Jurkat, Clone E6-1 (cell line): ENCODE measurements around the gene HOXC10.

Experiments used
- DNase-seq: peaks from one replicate; pipeline ENCODE4 v3.0.0-alpha.2; 2011; ENCODE audit warnings: low read depth, low spot score
- H3K4me3 ChIP-seq: 2 replicates; pipeline ENCODE4 v1.5.1; 2011; ENCODE audit warnings: mild to moderate bottlenecking, low read length, control low read depth, moderate library complexity

HOXC10 gene

DNA sequence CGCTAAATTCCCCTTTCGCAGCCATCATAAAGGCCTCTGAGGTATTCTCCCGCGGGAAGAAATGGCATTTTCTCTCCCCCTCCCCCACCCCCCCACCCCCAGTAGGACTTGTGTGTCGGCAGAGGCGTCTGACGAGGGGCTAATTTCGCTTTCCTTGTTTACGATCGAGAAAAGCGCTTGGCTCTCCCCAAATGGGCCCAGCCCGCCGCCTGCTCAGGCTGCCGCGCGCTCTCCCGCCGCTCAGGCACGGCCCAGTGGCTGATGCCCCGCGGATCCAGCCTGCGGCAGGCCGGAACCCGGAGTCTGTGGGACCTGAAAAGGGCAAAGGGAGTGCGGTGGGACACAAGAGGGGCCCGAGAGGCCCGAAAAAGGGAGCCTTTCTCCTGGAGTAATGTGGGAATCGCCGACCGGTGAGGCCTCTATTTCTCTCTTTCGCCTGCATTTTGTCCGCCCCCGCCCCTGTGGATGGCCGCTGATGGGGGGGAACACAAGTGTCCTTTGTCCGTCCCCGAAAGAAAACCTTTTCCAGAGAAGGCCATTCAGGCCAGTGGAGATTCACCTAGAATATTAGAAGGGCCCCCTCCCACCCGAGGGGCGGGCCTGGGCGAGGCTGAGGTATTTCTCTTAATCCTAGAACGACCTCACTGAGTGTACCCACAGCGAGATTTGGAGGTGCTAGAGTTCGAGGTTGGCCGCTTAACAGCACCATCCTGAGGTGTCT, 34.3 kb downstream of the HOXC10 start:
- DNase-seq: no peak
- H3K4me3 ChIP-seq: no peak overlapping the region

DNA sequence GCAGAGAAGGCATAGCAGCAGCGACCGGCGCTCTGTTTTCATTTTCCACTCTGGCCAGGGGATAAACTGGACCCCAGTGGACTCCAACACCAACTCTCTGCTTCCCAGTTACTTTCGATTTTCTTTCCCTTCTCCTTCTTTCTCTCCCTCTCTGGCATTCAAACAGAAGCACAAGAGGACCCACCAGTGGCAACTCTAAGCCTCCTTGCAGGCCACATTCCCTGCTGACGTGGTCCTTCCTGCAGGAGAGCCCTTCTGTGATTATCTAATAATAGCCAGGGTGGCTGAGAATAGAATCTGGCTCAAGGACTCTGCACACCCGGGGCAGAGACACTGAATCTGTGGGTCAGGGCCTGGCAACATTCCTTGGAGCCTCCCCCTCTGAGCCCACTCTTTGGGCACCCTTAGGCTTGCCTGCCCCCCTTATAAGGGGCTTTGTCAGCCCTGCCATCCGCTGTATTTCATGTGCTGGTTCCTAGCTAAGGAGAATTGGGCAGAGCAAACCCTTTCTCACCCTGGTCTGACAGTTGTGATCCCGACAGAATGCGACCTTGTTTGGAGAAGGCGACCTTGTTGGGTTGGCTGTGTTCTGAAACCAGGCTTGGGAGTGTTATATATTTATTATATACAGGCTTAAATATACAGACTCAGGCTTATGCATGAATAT, 35.1 kb downstream of the HOXC10 start:
- H3K4me3 ChIP-seq: no peak overlapping the region
- no peak for DNase-seq

DNA sequence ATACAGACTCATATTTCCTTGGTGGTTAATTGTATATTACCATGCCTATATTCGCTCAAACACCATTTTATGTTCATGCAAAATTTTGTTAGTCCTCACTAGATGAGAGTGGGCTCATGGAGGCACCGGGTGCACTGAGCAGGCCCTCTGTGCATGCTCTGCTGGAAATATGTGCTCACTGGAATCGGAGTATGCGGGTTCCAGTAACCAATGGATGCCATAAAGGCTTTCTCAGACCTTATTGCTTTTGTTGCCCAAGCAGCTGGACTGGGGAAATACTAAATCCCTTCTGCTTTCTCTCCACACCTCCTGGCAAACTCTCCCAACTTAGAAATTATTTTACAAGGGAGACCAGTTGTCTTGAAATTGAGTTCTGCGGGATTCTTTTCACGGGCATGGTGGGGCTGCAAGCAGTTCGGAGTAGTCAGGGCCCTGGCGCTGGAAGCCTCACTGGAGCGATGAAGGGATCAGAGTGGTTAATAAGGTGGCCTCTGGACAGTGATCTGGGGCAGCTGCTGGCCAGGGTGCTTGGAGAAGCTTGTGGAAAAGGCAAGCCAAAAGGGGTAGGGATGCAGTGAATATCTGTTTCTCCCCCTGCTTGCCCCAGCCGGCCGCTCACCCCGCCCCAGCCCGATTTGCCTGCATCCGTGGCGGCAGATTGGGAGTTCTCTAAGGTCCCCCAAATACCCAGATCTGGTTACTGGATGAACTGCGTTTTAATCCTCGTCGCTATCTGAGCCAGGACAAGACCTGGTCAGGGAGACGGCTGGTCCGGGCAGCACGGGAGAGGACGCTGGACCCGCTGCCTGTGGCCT, 35.9 kb downstream of the HOXC10 start:
- no peak overlapping the region for H3K4me3 ChIP-seq
- no peak for DNase-seq

DNA sequence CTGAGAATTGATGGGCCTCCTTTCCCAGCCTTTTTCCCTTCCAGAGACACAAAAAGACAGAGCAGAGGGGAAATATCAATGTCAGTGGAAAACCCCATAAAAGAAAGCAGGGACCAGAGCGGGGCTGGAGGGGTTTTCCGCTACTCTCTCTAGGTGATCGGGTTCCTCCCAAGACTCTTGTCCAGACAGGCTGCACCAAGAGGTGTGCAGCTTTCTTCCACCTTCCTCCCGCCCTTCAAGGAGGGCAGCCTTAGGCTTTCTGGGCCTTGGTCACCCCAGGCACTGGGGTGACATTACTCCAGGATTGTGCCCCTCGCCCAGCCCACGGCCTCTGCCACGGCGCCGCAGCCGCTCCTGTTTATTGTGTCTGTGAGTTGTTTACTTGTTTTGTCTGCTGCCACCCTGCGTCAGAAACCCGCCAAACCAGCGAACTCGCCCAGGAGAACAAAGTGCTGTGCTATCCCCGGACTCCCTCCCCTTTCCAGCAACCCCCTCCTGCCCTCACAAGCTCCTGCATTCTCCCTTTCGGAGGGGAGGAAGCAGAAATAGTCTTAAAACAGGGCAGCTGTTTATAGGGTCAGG, 36.6 kb downstream of the HOXC10 start:
- no peak overlapping the region for H3K4me3 ChIP-seq
- no peak for DNase-seq

DNA sequence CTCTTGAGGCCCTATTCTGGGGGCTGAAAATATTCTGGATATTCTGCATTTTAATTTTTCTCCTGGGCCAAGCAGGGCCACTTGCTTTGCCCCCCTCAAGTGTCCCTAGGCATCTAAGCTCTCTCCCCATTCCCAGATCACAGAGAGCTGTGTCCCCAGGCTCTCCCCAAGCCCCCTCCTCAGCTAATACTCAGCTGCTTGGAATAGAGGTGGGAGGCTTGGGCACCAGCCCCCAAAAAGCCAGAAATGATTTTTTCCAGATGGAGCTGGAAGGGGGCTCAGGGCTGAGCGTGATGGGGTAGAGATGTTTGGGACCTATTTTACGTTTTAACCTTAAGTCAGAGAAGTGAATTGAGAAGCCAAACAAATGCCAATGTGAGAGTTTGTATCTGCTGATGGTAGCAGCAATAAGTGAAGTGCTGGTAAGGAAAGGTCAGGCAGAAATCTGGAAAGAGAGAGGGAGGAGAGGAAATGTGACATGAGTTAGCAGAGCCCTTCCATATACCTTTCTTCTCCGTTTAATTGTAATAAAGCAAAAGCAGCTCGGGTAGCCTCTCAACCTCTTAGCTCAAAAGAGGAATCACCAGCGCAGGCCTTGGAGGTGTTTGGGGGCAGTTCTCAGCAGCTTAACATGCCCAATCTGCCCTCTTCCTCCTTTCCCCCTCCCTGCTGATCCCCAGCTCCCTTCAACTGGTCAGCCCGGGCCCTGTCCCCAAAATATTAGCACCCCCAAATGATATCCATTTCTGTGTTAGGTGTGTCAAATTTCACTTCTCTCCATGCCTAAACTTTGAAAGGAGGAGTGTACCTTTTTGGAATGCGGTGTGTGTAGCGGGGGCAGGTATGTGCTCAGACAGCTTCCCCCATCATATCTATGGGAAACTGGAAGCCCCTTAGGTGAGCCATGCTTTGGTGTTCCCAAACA, 38.3 kb downstream of the HOXC10 start:
- no peak overlapping the region for H3K4me3 ChIP-seq
- DNase-seq: no peak

DNA sequence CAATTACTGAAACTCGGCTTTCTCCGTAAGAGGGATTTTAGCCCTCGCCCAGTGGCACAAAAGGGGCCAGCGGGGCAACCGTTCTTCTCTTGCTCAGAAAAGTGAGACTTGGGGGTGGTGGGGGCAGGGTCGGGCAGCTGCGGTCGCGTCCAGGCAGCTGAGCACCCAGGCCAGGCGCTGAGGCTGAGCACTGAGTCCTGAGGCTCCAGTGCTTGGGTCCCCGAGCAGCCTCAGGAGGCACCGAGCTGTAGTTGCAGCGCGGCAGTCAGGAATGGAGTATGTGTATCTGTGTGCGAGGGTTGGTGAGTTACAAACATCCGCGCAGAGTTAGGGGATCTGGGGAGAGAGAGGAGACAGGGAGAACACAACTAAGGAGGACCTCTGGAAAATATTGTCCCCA, 39.2 kb downstream of the HOXC10 start:
- no peak for DNase-seq
- H3K4me3 ChIP-seq: no peak overlapping the region

DNA sequence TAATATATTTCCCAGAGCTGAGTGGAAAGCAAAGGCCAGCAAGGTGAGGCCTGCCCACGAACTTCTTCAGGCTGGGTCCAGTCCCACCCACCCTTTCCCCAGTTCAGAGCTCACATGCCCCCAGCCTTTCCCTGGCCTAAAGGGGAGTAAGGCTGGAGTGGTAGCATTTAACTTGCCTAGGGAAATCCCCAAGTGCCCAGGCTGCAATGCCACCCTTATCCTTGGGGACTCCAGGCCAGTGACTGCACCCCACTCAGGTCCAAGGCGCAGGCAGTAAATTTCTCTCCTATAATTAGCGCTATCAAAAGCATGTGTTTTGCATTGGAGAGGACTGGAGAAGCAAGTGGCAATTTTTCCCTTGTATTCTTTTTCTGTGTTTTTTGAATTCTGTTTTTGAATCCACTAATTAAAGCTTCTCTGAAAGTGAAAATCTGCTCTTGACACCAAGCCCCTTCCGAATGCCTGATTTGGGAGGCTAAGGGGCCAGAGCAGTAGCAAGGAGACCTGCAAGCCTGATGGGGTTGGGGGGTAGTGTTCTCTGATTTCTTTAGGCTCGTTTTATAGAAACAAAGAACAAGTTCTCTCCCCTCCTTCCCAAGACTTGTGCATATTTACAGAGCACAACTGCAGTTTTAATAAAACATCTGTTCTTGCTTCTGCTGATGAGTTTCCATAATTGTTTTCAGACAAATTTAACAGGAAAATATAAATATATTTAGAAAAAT, 39.8 kb downstream of the HOXC10 start:
- H3K4me3 ChIP-seq: no peak overlapping the region
- no peak for DNase-seq

DNA sequence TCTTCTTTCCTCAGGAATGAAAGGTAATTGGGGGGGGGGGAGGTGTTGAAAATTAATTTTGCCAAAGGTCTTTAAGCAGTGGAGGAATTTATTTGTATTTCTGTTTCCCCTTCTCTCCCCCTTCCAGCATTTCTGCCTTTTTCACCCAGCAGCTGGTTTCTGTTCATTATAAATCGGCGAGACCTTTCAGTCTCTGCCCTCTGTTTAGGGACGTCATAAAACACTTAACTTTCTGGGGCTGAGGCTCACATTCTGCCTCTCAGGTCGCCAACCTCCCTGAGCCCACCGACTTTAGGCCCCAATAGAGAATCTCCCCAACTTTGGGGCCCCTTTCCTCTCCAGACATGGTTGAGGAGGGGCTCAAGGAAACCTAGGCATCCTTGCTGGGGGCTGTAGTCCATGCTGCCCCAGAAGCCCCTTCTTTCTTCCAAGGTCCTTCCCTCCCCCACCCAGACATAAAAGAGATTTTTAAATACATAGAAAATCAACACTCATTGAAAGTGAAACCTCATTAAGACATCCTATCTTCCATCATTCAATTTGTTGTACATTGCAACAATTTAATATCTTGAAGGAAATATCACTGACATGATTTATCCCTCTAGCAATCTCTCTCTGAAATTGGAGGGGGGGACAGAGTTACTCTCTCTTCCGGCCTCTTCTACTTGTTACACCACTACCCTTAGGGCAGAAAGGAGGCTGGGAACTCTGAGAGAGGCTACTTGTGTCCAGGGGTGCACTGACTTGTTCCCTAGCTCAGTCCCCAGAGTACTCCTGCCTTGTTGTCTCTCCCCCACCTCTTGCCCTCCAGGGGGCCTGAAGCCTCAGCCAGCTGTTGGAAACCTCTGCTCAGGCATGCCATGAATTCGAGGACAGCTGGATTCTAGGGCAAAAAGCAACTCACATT, 40.8 kb downstream of the HOXC10 start:
- H3K4me3 ChIP-seq: no peak overlapping the region
- DNase-seq: no peak

DNA sequence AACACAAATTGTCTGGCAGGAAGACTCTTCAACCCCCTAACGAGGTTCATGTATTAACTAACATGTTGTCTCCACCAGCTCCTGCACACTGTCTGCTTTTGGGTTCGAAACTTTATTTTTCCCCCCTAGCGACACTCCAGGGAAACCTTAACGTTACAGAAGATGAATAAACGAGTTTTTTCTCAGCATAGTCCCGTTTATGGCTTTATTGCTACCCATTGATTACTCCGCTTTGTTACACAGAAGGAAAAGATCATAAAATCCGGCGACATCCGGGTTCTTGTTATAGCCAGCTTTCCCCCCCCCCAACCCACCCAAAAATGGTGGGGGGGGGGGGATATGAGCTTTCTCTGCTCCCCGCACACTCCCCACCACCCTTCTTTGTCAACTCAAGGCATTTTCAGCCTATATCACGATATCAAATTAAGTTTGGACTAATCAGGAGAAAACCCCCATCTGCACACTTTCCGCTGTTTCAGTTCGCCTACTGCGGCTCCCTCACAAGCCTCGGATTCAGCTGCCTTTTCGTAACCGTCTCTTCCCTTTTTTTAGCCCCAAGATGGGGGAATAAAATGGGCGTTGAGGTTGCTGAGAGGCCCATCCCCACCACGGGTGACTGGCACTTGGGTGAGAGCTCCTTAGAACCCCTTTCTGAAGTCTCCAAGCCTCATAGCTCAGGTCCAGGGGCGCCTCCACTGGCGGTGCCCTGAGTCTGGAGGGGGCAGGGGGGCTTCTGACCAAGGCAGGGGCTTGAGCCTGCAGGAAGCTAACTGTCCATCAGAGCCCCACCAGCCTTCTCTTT, 41.9 kb downstream of the HOXC10 start:
- no peak for DNase-seq
- H3K4me3 ChIP-seq: no peak overlapping the region

DNA sequence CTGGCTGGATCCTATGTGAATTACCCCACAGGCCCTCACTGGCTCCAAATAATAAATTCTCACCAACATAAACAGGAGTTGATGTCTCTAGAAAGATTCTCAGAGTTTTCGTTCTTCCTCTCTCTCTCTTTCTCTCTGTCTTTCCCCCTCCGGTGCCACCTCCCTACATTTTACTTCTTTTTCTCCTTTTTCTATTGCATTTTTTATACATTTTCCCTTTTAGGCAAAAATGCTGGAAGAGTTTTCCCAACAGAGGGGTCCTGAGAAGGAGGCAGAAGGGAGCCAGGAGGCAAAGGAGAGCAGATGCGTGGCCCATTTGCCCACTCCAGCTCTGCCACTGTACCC, 42.5 kb downstream of the HOXC10 start:
- no peak overlapping the region for H3K4me3 ChIP-seq

DNA sequence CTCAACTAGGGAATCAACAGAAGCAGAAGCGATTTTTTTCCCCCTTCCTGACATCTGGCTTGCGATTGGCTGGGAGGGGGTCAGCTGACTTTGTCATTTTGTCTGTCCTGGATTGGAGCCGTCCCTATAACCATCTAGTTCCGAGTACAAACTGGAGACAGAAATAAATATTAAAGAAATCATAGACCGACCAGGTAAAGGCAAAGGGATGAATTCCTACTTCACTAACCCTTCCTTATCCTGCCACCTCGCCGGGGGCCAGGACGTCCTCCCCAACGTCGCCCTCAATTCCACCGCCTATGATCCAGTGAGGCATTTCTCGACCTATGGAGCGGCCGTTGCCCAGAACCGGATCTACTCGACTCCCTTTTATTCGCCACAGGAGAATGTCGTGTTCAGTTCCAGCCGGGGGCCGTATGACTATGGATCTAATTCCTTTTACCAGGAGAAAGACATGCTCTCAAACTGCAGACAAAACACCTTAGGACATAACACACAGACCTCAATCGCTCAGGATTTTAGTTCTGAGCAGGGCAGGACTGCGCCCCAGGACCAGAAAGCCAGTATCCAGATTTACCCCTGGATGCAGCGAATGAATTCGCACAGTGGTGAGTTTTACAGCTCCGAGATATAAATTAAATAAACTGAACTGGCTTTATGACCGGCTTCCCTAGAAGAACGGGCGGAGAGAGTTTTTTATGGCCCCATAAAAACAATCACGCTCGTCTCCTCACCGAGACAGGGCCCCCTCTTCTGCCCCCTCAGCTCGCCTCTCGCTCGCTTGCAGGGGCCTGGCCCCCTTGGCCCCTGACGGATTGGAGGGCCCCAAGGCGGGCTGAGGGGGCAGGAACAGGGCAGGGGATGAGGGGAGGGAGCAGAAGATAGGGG, 43.6 kb downstream of the HOXC10 start, which contains the start of gene HOXC6:
Gene HOXC6 (plus strand): TSS at position 127 of the 888 bp plus-strand sequence. CDS start 82 bp downstream, at position 209.
- no peak within 1 kb of the TSS for H3K4me3 ChIP-seq
- DNase-seq: no peak

More for the DNA sequence above, 42.5 kb downstream of the HOXC10 start:
- no peak for DNase-seq

DNA sequence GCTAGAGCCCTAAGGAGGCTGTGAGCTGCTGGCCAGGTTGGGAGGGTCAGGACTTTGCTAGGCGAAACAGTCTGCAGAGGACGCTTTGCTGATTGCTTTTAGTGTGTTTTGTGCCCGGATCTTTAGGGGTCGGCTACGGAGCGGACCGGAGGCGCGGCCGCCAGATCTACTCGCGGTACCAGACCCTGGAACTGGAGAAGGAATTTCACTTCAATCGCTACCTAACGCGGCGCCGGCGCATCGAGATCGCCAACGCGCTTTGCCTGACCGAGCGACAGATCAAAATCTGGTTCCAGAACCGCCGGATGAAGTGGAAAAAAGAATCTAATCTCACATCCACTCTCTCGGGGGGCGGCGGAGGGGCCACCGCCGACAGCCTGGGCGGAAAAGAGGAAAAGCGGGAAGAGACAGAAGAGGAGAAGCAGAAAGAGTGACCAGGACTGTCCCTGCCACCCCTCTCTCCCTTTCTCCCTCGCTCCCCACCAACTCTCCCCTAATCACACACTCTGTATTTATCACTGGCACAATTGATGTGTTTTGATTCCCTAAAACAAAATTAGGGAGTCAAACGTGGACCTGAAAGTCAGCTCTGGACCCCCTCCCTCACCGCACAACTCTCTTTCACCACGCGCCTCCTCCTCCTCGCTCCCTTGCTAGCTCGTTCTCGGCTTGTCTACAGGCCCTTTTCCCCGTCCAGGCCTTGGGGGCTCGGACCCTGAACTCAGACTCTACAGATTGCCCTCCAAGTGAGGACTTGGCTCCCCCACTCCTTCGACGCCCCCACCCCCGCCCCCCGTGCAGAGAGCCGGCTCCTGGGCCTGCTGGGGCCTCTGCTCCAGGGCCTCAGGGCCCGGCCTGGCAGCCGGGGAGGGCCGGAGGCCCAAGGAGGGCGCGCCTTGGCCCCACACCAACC, 44.8 kb downstream of the HOXC10 start:
- DNase-seq: no peak
- no peak overlapping the region for H3K4me3 ChIP-seq

DNA sequence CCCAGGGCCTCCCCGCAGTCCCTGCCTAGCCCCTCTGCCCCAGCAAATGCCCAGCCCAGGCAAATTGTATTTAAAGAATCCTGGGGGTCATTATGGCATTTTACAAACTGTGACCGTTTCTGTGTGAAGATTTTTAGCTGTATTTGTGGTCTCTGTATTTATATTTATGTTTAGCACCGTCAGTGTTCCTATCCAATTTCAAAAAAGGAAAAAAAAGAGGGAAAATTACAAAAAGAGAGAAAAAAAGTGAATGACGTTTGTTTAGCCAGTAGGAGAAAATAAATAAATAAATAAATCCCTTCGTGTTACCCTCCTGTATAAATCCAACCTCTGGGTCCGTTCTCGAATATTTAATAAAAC, 45.5 kb downstream of the HOXC10 start:
- DNase-seq: no peak
- no peak overlapping the region for H3K4me3 ChIP-seq

DNA sequence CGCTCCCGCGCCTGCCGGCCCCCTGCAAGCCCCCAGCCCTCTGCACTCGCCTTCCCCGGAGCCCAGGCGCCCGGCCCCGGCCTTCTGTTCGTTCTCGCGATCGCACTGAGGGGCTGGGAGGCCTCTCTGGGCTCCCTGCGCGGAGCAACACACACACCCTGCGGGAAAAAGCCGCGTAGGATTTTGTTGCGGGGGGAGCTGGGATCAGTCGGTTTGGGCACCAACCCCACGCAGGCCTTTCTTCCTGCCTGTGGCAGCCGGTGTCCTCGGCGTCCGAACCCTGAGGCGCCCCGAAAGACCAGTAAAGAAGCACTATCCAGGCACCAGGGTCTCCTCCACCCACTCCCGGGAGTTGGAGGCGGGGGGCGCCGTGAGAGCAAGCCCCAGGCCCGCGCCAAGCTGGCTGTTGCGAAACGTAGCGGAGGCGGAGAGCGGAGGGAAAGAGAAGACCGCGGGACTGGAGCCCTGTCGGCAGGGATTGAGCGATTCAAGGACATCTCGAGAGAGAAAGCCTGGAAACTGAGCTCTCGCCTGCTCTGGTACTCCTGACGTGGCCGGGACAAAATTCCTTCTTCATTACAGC, 46.0 kb downstream of the HOXC10 start:
- no peak for DNase-seq
- H3K4me3 ChIP-seq: no peak overlapping the region
